GM12891 (cell line): ENCODE results near the gene GPC5.

Source experiments
- POLR2A ChIP-seq: IDR thresholded peaks from 2 replicates; pipeline ENCODE4 v1.6.1; 2011; ENCODE audit warnings: low read depth, low read length, control low read depth
- POLR2AphosphoS5 ChIP-seq: IDR thresholded peaks from 2 replicates; pipeline ENCODE4 v1.6.1; 2011; ENCODE audit warnings: low read depth, low read length, control low read depth
- TAF1 ChIP-seq: IDR thresholded peaks from 2 replicates; pipeline ENCODE4 v1.6.1; 2011; ENCODE audit warnings: low read depth, low read length, control low read depth

- no peak for TF ChIP-seq POLR2A
- TF ChIP-seq POLR2AphosphoS5: no peak
- no peak for TF ChIP-seq TAF1
Measured at GRCh38 chr13:91516799-91517198, 118.4 kb downstream of the GPC5 start.
